ENCODE measurements around the gene MRPS35.

MRPS35 gene

GRCh38 chr12:27688671-27689070 is 22.0 kb upstream of the MRPS35 start:
- H3K27ac ChIP-seq (ENCODE audit: low read depth, low read length), result no peak overlapping the region
- H3K36me3 ChIP-seq (ENCODE audit: insufficient read depth, low read length), result peaks cover 48% of the 10 kb centered on the region
- no peak overlapping the region for H3K4me3 ChIP-seq (ENCODE audit: low read depth in 1 of 2, low read length in 2 of 2)
- H3K27me3 ChIP-seq (ENCODE audit: control insufficient read depth in 1 of 2, insufficient read depth in 2 of 2, low read length in 2 of 2), result no peaks in the 10 kb centered on the region
- H3K9me3 ChIP-seq (ENCODE audit: low read length), result no peaks in the 10 kb centered on the region
- no peak overlapping the region for H3K9ac ChIP-seq (ENCODE audit: low read length)
- no peaks in the 10 kb centered on the region for H3K4me1 ChIP-seq (ENCODE audit: insufficient read depth, low read length)

GRCh38 chr12:27689558-27690180 is 21.0 kb upstream of the MRPS35 start:
- Histone ChIP-seq H3K9me3 (ENCODE audit: low read length) (no peaks in the 10 kb centered on the region), H3K4me3 (ENCODE audit: low read depth in 1 of 2, low read length in 2 of 2) (no peak overlapping the region), H3K9ac (ENCODE audit: low read length) (no peak overlapping the region), H3K4me1 (ENCODE audit: insufficient read depth, low read length) (no peaks in the 10 kb centered on the region), H3K27me3 (ENCODE audit: control insufficient read depth in 1 of 2, insufficient read depth in 2 of 2, low read length in 2 of 2) (no peaks in the 10 kb centered on the region), H3K27ac (ENCODE audit: low read depth, low read length) (no peak overlapping the region), H3K36me3 (ENCODE audit: insufficient read depth, low read length) (peaks cover 52% of the 10 kb centered on the region)

DNA sequence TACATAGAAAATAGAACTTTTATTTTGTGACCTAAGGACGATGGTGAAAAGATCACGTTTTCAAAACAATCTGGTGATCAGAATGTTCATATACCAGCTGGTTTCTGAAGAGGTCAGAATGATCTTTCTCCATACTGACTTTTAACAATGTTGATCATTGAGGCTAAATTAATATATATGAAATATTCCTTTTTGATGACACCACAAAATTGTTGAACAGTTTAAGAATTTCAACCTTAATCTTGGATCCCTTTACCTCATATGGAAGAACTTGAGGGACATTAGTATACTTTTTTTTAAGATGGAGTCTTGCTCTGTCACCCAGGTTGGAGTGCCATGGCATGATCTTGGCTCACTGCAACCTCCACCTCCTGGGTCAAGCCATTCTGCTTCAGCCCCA is 17.2 kb upstream of the MRPS35 start:
- Histone ChIP-seq H3K4me3 (ENCODE audit: low read depth in 1 of 2, low read length in 2 of 2) (no peak overlapping the region), H3K4me1 (ENCODE audit: insufficient read depth, low read length) (no peaks in the 10 kb centered on the region), H3K9ac (ENCODE audit: low read length) (no peak overlapping the region), H3K9me3 (ENCODE audit: low read length) (no peaks in the 10 kb centered on the region), H3K36me3 (ENCODE audit: insufficient read depth, low read length) (peaks cover 52% of the 10 kb centered on the region), H3K27ac (ENCODE audit: low read depth, low read length) (no peak overlapping the region), H3K27me3 (ENCODE audit: control insufficient read depth in 1 of 2, insufficient read depth in 2 of 2, low read length in 2 of 2) (no peaks in the 10 kb centered on the region)

GRCh38 chr12:27695556-27696292 is 14.9 kb upstream of the MRPS35 start:
- Histone ChIP-seq H3K27ac (ENCODE audit: low read depth, low read length) (no peak overlapping the region), H3K4me1 (ENCODE audit: insufficient read depth, low read length) (no peaks in the 10 kb centered on the region), H3K27me3 (ENCODE audit: control insufficient read depth in 1 of 2, insufficient read depth in 2 of 2, low read length in 2 of 2) (no peaks in the 10 kb centered on the region), H3K36me3 (ENCODE audit: insufficient read depth, low read length) (peaks cover 29% of the 10 kb centered on the region), H3K9ac (ENCODE audit: low read length) (no peak overlapping the region), H3K9me3 (ENCODE audit: low read length) (no peaks in the 10 kb centered on the region), H3K4me3 (ENCODE audit: low read depth in 1 of 2, low read length in 2 of 2) (no peak overlapping the region)

DNA sequence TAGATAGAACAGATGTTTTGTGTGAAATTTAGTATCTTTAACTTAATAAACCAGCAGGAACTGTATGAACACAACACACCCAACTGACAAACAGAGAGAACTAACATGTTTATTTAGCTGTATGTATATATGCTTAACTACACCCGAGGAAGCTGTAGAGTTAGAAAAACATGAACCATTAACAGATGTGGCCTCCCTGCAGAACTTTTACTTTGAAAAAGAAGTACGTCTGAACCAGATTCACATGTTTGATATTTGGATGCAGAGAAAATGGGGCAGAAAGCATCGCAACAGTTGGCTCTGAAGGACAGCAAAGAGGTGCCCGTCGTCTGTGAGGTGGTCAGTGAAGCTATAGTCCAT is 14.4 kb upstream of the MRPS35 start, which contains the start of gene REP15:
Gene REP15, plus strand, starts transcription at position 155 of the 360 bp plus-strand sequence. Its CDS starts 116 bp downstream, at position 271.
- Histone ChIP-seq H3K4me3 (ENCODE audit: low read depth in 1 of 2, low read length in 2 of 2) (no peak within 1 kb of the TSS), H3K36me3 (ENCODE audit: insufficient read depth, low read length) (peaks cover 26% of the 10 kb centered on the region), H3K27me3 (ENCODE audit: control insufficient read depth in 1 of 2, insufficient read depth in 2 of 2, low read length in 2 of 2) (no peaks in the 10 kb centered on the region), H3K4me1 (ENCODE audit: insufficient read depth, low read length) (no peaks in the 10 kb centered on the region), H3K9me3 (ENCODE audit: low read length) (no peaks in the 10 kb centered on the region), H3K9ac (ENCODE audit: low read length) (no peak within 1 kb of the TSS), H3K27ac (ENCODE audit: low read depth, low read length) (no peak within 1 kb of the TSS)

DNA sequence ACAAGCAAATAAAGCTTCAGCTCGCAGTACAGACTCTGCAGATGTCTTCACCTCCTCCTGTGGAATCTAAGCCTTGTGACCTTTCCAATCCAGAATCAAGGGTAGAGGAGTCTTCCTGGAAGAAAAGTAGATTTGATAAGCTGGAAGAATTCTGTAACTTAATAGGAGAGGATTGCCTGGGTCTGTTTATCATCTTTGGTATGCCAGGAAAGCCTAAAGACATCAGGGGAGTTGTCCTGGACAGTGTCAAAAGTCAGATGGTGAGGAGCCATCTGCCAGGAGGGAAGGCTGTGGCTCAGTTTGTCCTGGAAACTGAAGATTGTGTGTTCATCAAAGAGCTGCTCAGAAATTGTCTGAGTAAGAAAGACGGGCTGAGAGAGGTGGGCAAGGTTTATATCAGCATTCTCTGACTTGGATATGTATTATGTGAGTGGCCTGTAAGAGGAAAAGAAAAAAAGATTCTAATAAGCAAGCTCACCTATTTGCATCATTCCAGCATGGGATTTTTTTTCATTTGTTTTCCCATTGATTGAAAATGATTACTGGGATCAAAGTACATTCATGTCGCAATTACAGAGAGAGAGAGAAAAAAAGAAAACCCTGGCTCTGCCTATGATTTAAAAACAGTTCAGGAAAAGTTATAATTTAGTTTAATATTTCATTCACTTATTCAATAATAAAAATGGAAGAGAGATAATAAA is 13.6 kb upstream of the MRPS35 start:
- no peaks in the 10 kb centered on the region for H3K4me1 ChIP-seq (ENCODE audit: insufficient read depth, low read length)
- no peak overlapping the region for H3K4me3 ChIP-seq (ENCODE audit: low read depth in 1 of 2, low read length in 2 of 2)
- H3K36me3 ChIP-seq (ENCODE audit: insufficient read depth, low read length), result peaks cover 24% of the 10 kb centered on the region
- H3K27me3 ChIP-seq (ENCODE audit: control insufficient read depth in 1 of 2, insufficient read depth in 2 of 2, low read length in 2 of 2), result no peaks in the 10 kb centered on the region
- no peak overlapping the region for H3K27ac ChIP-seq (ENCODE audit: low read depth, low read length)
- no peaks in the 10 kb centered on the region for H3K9me3 ChIP-seq (ENCODE audit: low read length)
- H3K9ac ChIP-seq (ENCODE audit: low read length), result no peak overlapping the region

DNA sequence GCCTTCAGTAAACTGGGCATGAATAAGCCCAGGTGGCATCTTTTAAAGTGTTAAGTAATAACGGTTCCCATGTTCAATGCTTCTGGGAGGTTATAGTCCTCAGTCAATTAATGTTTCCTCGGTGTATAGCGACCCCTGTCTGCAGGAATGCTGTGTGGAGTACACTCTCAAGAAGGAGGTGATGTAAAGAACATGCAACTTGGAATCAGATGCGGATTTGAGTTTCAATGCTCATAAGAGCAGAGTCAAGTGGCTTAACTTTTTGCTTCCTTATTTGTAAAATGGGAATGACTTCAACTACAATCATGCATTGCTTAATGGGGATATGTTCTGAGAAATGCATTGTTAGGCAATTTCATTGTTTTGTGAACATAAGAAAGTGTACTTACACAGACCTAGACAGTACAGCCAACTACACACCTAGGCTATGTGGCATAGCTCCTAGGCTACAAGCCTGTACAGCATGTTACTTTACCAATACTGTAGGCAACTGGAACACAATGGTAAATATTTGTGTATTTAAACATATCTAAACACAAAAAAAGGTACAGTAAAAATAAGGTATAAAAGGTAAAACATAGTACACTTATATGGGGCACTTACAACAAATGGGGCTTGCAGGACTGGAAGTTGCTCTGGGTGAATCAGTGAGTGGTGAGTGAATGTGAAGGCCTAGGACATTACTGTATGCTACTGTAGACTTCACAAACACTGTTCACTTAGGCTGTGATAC is 6.7 kb upstream of the MRPS35 start:
- no peak overlapping the region for H3K9ac ChIP-seq (ENCODE audit: low read length)
- no peaks in the 10 kb centered on the region for H3K4me1 ChIP-seq (ENCODE audit: insufficient read depth, low read length)
- no peaks in the 10 kb centered on the region for H3K9me3 ChIP-seq (ENCODE audit: low read length)
- no peak overlapping the region for H3K4me3 ChIP-seq (ENCODE audit: low read depth in 1 of 2, low read length in 2 of 2)
- H3K27ac ChIP-seq (ENCODE audit: low read depth, low read length), result no peak overlapping the region
- no peaks in the 10 kb centered on the region for H3K36me3 ChIP-seq (ENCODE audit: insufficient read depth, low read length)
- no peaks in the 10 kb centered on the region for H3K27me3 ChIP-seq (ENCODE audit: control insufficient read depth in 1 of 2, insufficient read depth in 2 of 2, low read length in 2 of 2)

DNA sequence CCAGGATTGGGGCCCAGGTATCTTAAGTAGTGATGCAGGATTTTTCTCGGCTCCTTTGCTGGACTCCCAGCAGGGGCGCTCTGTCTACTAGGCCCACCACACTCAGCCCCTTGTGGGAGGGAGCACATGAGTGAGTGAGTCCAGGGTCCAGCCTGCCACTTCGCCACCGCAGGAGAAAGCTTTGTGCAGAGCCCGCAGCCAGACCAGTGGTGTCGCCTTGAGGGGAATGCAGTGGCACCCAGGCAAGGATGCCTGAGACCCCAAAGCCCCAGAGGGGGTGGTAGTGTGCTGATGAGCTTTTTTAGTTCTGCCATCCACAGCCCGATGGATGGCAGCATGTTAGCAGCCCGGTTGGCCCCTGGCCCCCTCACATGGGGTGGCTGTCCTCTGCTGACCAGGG is 5.4 kb upstream of the MRPS35 start:
- Histone ChIP-seq H3K9ac (ENCODE audit: low read length) (no peak overlapping the region), H3K9me3 (ENCODE audit: low read length) (no peaks in the 10 kb centered on the region), H3K4me1 (ENCODE audit: insufficient read depth, low read length) (no peaks in the 10 kb centered on the region), H3K27ac (ENCODE audit: low read depth, low read length) (no peak overlapping the region), H3K27me3 (ENCODE audit: control insufficient read depth in 1 of 2, insufficient read depth in 2 of 2, low read length in 2 of 2) (no peaks in the 10 kb centered on the region), H3K36me3 (ENCODE audit: insufficient read depth, low read length) (no peaks in the 10 kb centered on the region), H3K4me3 (ENCODE audit: low read depth in 1 of 2, low read length in 2 of 2) (no peak overlapping the region)

DNA sequence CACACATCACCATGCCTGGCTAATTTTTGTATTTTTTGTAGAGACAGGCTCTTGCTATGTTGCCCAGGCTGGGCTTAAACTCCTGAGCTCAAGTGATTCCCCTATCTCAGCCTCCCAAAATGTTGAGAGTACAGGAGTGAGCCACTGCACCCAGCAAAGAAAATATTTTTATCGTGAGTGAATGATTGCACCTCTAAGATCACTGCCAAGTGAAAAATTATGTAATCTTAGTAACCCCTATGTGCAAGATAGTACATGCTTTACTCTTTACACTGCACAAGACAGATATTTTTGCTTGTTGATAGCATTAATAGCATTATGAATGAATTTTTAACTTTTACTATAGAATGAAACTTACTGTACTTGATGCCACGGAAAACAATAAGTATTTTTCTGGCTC is 3.4 kb upstream of the MRPS35 start:
- no peak overlapping the region for H3K4me3 ChIP-seq (ENCODE audit: low read depth in 1 of 2, low read length in 2 of 2)
- H3K9ac ChIP-seq (ENCODE audit: low read length), result no peak overlapping the region
- H3K4me1 ChIP-seq (ENCODE audit: insufficient read depth, low read length), result peaks cover 9% of the 10 kb centered on the region
- no peaks in the 10 kb centered on the region for H3K27me3 ChIP-seq (ENCODE audit: control insufficient read depth in 1 of 2, insufficient read depth in 2 of 2, low read length in 2 of 2)
- H3K27ac ChIP-seq (ENCODE audit: low read depth, low read length), result no peak overlapping the region
- no peaks in the 10 kb centered on the region for H3K36me3 ChIP-seq (ENCODE audit: insufficient read depth, low read length)
- no peaks in the 10 kb centered on the region for H3K9me3 ChIP-seq (ENCODE audit: low read length)

GRCh38 chr12:27709212-27709931 is 1.3 kb upstream of the MRPS35 start:
- Histone ChIP-seq H3K27me3 (ENCODE audit: control insufficient read depth in 1 of 2, insufficient read depth in 2 of 2, low read length in 2 of 2) (no peaks in the 10 kb centered on the region), H3K27ac (ENCODE audit: low read depth, low read length) (peak overlapping the region; percentile 96), H3K9ac (ENCODE audit: low read length) (no peak overlapping the region), H3K4me1 (ENCODE audit: insufficient read depth, low read length) (peaks cover 14% of the 10 kb centered on the region), H3K9me3 (ENCODE audit: low read length) (no peaks in the 10 kb centered on the region), H3K36me3 (ENCODE audit: insufficient read depth, low read length) (no peaks in the 10 kb centered on the region), H3K4me3 (ENCODE audit: low read depth in 1 of 2, low read length in 2 of 2) (peak overlapping the region; percentile 73 to 96)

Measured in muscle layer of colon (tissue), 2 donors.